GM18517 (cell line): ENCODE measurements around the gene WDR83.
"Not testable (repeated sequence)": the region's sequence is repeated elsewhere in the genome, so short reads cannot be mapped to it uniquely, and the experiment has no call there.

ENCODE experiments used
- ATAC-seq: cut with Tn5 transposase; IDR thresholded peaks from one replicate; pipeline ENCODE4 v1.9.1; 2021; ENCODE audit warnings: mild to moderate bottlenecking, moderate library complexity; ENCODE audit not compliant: unreplicated experiment

The WDR83 gene

GRCh38 chr19:12681074-12681987 is 14.7 kb downstream of the WDR83 start, which contains the start of gene DHPS:
Gene DHPS, minus strand, starts transcription at chr19:12681880. Its CDS starts 114 bp downstream, at chr19:12681766.
- peak; percentile 64 for ATAC-seq

- no peak for ATAC-seq
Measured at GRCh38 chr19:12685831-12686230, 19.2 kb downstream of the WDR83 start.

- no peak for ATAC-seq
Measured at GRCh38 chr19:12687496-12688196, 21.0 kb downstream of the WDR83 start, which contains the start of gene GNG14. Gene GNG14, plus strand, starts transcription at chr19:12687998. Its CDS starts 51 bp downstream, at chr19:12688049.

DNA sequence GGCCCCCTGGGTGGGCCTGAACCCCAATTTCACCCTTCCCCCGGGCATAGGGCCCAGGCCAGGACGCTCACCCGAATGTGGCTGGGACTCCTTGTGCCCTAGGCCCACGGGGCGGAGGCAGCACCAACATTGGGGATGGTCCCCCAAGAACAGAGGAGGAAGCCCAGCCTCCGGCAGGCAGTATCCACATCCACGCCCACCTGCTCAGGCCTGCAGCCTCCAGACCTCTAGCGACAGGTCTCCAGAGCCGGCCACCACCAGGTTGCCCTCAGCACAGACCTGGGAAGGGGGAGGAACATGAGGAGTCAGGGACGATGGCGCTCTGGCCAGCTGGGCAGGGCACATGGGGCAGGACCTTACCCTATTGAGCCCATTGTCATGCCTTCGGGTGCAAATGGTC is 22.4 kb downstream of the WDR83 start:
- ATAC-seq: no peak

- ATAC-seq: no peak
Measured at GRCh38 chr19:12689581-12690216, 23.1 kb downstream of the WDR83 start.

DNA sequence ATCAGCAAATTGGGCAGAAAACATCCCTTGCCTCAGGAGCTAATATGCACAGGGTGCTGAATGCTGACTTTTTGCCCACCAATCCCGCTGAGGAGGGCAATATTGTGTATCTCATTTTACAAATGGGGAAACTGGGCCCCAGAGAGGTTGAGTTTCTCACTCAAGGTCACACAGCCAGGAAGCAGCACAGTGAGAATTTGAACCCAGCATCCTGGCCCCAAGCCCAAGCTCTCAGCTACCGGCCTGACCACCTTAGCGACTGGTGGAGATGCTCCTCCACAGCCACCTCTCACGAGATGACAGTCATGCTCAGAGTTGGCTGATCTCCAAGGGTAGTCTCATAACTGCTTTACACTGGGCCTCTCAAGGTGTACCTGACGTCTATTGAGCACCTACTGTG is 26.4 kb downstream of the WDR83 start:
- no peak for ATAC-seq

DNA sequence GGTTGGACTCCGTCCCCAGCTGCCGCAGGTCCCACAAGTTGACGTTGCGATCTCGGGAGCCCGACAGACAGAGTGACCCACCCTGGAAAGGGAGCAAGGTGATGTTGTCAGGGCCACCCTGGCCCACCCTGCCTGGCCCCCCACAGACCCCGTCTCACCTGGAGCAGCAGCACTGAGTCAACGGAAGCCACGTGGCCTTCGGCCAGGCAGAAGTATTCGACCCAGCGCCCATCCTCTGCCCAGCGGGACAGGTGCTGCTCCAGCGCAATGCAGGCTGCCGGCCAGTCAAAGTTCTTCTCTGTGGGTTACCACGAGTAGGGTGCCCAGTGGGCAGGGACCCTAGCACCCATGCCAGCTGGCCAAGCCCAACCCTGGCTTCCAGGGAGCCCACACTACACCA is 28.0 kb downstream of the WDR83 start:
- ATAC-seq: no peak

DNA sequence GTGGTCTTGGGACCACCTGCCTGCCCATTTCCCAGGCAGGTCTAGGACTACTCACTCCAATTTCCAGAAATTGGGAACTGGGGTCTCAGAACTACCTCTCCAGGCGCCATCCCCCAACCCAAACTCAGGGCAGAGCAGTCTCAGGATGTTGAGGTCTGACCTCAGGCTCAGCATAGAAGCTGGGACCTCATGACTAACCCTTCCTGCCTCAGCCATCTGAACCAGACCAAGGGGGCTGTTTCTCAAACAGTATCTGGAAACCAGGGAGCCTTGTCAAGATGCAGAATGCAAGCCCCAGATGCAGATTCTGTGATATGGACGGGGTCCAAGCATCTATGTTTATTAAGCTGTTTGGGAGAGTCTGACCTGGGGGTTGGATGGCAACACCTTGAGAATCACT is 28.5 kb downstream of the WDR83 start:
- no peak for ATAC-seq

GRCh38 chr19:12695514-12695913 is 28.9 kb downstream of the WDR83 start:
- ATAC-seq: no peak

GRCh38 chr19:12695997-12696365 is 29.4 kb downstream of the WDR83 start:
- ATAC-seq: no peak

GRCh38 chr19:12696366-12697335 is 30.0 kb downstream of the WDR83 start, which contains the start of gene FBXW9:
Gene FBXW9, minus strand, starts transcription at chr19:12696631. Its CDS starts 50 bp downstream, at chr19:12696581.
- peak; percentile 70 for ATAC-seq

DNA sequence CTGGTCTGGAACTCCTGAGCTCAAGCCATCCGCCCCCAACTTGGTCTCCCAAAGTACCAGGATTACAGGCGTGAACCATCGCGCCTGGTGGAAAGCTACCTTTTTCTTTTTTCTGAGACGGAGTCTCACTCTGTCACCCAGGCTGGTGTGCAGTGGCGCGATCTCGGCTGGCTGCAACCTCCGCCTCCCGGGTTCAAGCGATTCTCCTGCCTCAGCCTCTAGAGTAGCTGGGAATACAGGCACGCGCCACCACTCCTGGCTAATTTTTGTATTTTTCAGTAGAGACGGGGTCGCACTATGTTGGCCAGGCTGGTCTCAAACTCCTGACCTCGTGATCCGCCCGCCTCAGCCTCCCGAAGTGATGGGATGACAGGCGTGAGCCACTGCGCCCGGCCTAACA is 30.8 kb downstream of the WDR83 start:
- not testable (repeated sequence) for ATAC-seq

DNA sequence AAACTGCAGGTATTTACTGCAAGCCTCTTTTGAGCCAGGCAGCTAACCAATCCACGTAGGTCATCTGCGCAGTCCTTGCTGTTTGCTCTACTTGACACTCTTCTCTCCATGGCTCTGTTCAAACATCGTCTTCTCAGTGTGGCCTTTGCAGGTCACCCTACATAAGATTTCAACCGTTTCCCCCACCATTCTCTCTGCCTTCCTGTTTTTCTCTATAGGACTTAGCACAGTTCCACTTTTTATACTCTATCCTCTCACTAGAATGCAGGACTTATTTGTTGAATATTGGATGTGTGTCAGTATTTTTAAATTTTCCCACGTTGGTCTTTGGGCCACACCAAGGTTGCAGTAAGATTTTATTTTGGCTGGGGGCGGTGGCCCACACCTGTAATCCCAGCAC is 31.5 kb downstream of the WDR83 start:
- ATAC-seq: no peak

DNA sequence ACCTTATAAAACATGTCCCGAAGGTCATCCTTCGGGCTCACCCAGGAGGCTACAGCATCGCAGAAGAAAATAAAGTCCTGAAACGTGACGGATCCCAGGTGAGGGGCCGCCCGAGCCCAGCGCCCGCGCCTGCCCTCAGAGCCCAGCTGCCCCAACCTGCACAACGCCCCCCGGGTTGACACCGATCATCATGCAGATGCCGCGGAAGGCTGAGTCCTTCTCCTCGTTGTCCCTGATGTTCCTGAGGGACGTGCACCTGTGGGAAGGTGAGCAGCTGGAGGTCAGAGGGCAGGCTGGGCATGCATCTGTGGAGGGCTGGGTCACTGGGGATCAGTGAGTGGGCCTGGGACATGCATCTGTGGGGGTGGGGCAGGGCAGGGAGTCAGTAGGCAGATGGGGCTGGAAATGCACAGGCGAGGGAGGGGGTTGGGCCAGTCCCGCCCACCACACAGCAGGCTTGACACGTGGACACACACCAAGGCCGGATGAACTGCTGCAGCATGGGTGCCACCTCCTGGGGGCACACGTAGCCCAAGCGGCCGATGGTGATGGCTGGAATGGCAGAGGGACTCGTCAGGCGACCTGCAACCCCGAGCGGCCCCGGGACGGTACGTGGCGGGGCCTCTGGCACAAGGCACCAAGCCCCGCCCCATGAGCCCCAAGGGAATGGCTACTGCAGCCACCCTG is 35.1 kb downstream of the WDR83 start:
- no peak for ATAC-seq

- no peak for ATAC-seq
Measured at GRCh38 chr19:12703046-12703445, 36.4 kb downstream of the WDR83 start.

DNA sequence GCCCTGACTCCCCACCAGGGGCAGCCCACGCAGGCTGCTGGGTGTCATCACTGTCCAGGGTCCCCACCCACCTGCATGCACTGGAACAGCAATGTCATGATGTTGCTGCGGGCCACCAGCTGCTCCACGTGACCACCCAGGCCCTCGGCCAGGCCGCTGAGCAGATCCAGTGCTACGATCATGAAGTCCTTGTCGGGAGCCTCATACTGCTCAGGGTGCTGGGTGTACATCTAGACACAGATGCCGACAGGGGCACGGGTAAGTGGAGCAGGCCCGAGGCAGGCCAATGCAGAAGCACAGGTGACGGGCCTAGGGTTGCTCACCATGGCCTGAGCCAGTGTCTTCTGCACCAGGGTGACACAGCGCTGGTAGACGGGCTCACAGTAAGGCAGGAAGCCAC is 38.6 kb downstream of the WDR83 start:
- no peak for ATAC-seq

GRCh38 chr19:12705654-12706331 is 39.2 kb downstream of the WDR83 start:
- ATAC-seq: no peak

DNA sequence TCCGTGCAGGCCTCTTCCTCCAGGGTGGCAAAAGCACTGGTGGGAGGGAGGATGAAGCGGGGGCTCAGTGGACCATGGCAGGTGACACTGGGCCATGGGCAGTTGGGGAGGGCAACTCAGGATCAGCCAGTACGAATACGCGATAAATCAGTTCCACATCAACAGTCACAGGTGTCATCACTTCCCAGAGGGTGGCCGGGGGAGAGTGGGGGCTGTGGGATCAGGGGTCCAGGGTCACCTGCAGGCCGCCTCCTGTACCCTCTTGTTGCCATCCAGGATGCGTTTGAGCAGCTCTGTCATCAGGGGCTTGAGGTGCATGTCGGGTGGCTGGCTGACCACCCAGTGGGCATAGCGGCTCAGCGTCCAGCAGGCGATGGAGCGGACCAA is 39.7 kb downstream of the WDR83 start:
- ATAC-seq: no peak

DNA sequence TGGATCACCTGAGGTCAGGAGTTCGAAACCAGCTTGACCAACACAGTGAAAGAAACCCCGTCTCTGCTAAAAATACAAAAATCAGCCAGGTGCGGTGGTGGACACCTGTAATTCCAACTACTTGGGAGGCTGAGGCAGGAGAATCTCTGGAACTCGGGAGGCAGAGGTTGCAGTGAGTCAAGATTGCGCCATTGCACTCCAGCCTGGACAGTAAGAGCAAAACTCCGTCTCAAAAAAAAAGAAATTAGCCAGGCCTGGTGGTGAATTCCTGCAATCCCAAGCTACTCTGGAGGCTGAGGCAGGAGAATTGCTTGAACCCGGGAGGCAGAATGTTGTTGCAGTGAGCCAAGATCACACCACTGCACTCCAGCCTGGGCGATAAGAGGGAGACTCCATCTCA is 42.0 kb downstream of the WDR83 start:
- ATAC-seq: no peak
